Duodenal mucosa (tissue), 2 donors: Measurements from ENCODE around the gene PYGB.
"Not testable (repeated sequence)": the region's sequence is repeated elsewhere in the genome, so short reads cannot be mapped to it uniquely, and the experiment has no call there.

Experiments
- H3K27ac ChIP-seq: one replicate; pipeline ENCODE4 v1.7.0; 2013; ENCODE audit warnings: low read depth, low read length
- H3K27me3 ChIP-seq, 2 donors: one replicate each; pipeline ENCODE4 v1.7.0; 2013; ENCODE audit warnings: low read length in 2 of 2, control low read depth in 1 of 2; ENCODE audit not compliant: insufficient read depth in 2 of 2, control insufficient read depth in 1 of 2
- H3K36me3 ChIP-seq, 2 donors: one replicate each; pipeline ENCODE4 v1.7.0; 2013; ENCODE audit warnings: low read length in 2 of 2, control low read depth in 1 of 2; ENCODE audit not compliant: insufficient read depth in 2 of 2, control insufficient read depth in 1 of 2
- H3K4me1 ChIP-seq, 2 donors: one replicate each; pipeline ENCODE4 v1.7.0; 2013; ENCODE audit warnings: low read length in 2 of 2, control low read depth in 1 of 2; ENCODE audit not compliant: insufficient read depth in 2 of 2, control insufficient read depth in 1 of 2
- H3K4me3 ChIP-seq, 2 donors: one replicate each; pipeline ENCODE4 v1.7.0; 2013; ENCODE audit warnings: low read length in 2 of 2, low read depth in 1 of 2
- H3K9ac ChIP-seq, 2 donors: one replicate each; pipeline ENCODE4 v1.7.0; 2013; ENCODE audit warnings: low read length in 2 of 2, low read depth in 1 of 2
- H3K9me3 ChIP-seq, 2 donors: one replicate each; pipeline ENCODE4 v1.7.0; 2013; ENCODE audit warnings: low read length in 2 of 2, control low read depth in 1 of 2; ENCODE audit not compliant: control insufficient read depth in 1 of 2

The PYGB gene

DNA sequence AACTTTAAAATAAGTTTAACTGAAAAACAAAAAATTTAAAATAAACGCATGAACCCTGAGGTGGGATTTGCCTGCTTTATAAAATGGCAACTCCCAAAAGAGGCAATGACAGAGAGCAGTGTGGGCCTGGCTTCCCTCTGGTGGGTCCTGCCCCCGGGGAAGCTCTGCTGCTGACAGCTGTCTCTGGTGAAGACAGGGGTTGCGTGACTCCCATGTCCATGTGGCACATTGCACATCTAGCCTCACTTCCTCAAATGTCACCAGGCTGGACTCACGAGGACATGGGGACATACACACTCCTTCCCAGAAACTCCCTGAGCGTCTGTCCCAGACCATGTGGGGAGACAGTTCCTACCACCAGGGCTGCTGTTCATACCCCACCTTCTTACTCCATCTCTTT is 76.5 kb downstream of the PYGB start:
- Histone ChIP-seq H3K36me3 (peaks cover 0 to 14% of the 10 kb centered on the region in 2 donors), H3K9ac (no peak overlapping the region), H3K9me3 (no peaks in the 10 kb centered on the region), H3K4me3 (no peak overlapping the region), H3K4me1 (peaks cover 28 to 35% of the 10 kb centered on the region in 2 donors), H3K27me3 (no peaks in the 10 kb centered on the region), H3K27ac (no peak overlapping the region)

DNA sequence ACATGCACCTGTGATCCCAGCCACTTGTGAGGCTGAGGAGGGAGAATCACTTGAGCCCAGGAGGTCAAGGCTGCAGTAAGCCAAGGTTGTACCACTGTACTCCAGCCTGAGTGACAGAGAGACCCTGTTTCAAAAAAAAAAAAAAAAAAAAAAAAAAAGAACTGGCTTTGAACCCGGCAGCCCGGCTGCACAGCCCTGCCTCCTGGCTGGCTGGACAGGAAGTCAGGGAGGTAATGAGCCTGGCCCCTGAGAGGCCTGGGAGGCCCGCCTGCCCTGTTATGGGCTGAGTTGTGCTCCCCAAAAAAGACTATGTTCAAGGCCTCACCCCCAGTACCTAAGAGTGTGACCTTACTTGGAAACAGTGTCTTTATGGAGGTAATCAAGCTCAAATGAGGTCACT is 77.2 kb downstream of the PYGB start:
- no peak overlapping the region for H3K9ac ChIP-seq
- H3K27me3 ChIP-seq, result no peaks in the 10 kb centered on the region
- no peak overlapping the region for H3K27ac ChIP-seq

DNA sequence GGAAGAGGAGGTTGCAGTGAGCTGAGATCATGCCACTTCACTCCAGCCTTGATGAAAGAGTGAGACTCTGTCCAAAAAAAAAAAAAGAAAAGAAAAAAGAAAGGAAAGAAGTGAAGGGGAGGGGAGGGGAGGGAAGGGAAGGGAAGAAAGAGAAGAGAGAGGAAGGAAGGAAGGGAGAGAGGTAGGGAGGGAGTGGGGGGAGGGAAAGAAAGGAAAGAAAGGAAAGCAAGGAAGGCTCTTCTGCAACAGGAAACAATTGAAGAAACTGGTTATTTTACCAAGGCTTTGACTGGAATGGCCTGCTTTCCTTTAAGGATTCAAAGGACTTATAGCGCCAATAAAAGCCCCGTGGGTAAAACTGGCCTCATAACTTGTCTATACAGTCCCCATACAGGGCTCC is 78.1 kb downstream of the PYGB start:
- Histone ChIP-seq H3K27me3 (no peaks in the 10 kb centered on the region), H3K4me1 (peaks cover 20 to 24% of the 10 kb centered on the region in 2 donors), H3K9ac (no peak overlapping the region), H3K27ac (no peak overlapping the region), H3K36me3 (peaks cover 0 to 8% of the 10 kb centered on the region in 2 donors), H3K4me3 (no peak overlapping the region), H3K9me3 (no peaks in the 10 kb centered on the region)

More for the DNA sequence above, 77.2 kb downstream of the PYGB start:
- Histone ChIP-seq H3K36me3 (peaks cover 0 to 12% of the 10 kb centered on the region in 2 donors), H3K4me3 (no peak overlapping the region), H3K4me1 (peaks cover 22 to 28% of the 10 kb centered on the region in 2 donors), H3K9me3 (no peaks in the 10 kb centered on the region)

DNA sequence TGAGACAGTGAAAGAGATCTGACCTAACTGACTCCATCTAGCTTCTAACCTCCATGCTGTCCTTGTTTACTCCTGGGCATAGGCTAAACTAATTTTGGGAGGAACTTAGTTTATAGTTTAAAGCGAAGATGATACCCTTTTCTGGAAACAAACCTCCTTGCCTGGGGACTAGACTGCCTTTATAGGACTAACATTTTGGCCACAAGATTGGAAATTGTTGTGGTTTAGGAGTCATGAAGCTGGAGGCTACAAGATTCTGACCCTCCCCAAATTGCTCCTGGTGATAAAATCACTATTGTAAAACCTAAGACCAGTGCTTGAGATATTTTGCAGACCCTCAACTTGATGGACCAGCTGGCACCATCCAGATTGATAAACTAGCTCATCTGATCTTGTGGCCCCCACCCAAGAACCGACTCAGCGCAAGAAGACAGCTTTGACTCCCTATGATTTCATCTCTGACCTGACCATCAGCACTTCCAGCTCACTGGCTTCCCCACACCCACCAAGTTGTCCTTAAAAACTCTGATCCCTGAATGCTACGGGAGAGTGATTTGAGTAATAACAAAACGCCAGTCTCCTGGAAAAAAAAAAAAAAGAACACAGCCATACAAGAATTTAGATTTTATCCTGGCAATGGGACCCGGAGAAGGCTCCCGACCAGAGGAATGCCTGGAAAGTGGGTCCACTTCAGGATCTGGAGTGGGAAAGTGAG is 79.8 kb downstream of the PYGB start:
- Histone ChIP-seq H3K27me3 (no peaks in the 10 kb centered on the region), H3K9ac (no peak overlapping the region), H3K27ac (no peak overlapping the region), H3K4me3 (no peak overlapping the region), H3K36me3 (peaks cover 0 to 4% of the 10 kb centered on the region in 2 donors), H3K9me3 (no peaks in the 10 kb centered on the region), H3K4me1 (peaks cover 15 to 17% of the 10 kb centered on the region in 2 donors)

DNA sequence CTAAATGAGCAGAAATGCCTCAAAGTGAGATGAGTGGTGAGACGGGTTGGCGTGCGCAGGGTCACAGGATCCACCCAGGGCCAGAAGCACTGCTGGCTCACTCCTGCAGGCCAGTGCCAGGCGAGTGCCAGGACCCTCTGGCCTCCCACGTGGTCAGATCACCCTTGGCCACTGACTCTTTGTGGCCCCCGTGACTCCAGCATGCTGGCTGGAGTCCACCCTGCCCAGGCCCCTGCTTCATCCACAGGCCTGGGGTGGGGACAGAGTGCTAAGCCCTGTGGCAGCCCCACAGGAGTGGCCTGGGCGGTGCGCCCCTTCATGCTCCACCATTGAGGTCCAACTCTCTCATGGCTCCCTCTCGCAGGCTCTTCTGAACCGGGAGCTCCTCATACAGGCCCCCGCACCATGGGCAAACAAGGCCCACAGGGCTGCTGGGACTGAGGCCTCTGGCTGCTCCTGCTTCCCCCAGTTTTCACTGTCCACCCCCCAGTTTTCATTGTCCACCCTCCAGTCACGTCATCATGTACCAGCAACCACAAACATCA is 81.1 kb downstream of the PYGB start:
- Histone ChIP-seq H3K36me3 (no peaks in the 10 kb centered on the region), H3K9ac (no peak overlapping the region), H3K27ac (no peak overlapping the region), H3K4me1 (peaks cover 2 to 6% of the 10 kb centered on the region in 2 donors), H3K9me3 (no peaks in the 10 kb centered on the region), H3K27me3 (no peaks in the 10 kb centered on the region), H3K4me3 (no peak overlapping the region)

DNA sequence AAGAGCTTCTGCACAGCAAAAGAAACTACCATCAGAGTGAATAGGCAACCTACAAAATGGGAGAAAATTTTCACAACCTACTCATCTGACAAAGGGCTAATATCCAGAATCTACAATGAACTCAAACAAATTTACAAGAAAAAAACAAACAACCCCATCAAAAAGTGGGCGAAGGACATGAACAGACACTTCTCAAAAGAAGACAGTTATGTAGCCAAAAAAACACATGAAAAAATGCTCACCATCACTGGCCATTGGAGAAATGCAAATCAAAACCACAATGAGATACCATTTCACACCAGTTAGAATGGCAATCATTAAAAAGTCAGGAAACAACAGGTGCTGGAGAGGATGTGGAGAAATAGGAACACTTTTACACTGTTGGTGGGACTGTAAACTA is 87.1 kb downstream of the PYGB start:
- H3K27ac ChIP-seq, H3K4me3 ChIP-seq, H3K9me3 ChIP-seq: not testable (repeated sequence)

DNA sequence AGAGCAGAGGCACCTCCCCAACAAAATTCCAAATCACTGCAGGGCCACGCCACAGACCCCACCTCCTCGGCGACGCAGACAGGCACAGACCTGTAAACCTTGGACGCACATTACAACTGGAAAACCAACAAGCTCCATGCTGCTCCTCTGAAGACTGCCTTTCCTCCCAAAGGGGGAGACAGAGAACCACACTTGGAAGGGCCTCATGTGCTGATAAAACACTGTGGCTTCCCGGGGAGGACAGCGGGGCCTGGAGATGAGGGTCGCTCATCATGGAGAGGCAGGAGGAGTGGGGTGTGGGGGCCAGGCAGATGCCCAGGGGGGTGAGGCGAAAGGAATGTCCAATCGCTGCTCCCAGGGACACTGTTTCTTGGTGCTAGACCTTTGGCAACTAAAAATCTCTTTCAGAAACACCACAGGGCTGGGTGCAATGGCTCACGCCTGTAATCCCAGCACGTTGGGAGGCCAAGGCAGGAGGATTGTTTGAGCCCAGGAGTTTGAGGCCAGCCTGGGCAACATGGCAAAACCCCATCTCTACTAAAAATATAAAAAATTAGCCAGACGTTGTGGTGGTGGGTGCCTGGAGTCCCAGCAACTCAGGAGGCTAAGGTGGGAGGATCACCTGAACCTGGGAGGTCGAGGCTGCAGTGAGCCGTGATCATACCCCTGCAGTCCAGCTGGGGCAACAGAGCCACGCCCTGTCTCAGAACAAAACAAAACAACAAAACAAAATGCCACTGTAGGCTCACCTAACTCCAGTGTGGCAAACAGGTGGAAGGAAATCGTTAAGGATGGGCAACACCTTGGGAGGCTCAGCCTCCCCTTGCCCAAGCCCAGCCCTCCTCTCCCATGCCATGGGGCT is 88.9 kb downstream of the PYGB start:
- Histone ChIP-seq H3K9ac (no peak overlapping the region), H3K4me1 (peaks cover 16 to 43% of the 10 kb centered on the region in 2 donors), H3K36me3 (peaks cover 0 to 7% of the 10 kb centered on the region in 2 donors), H3K9me3 (no peaks in the 10 kb centered on the region), H3K27me3 (no peaks in the 10 kb centered on the region), H3K27ac (no peak overlapping the region), H3K4me3 (no peak overlapping the region)

More for the DNA sequence above, 87.1 kb downstream of the PYGB start:
- not testable (repeated sequence) for H3K9ac ChIP-seq, H3K27me3 ChIP-seq, H3K36me3 ChIP-seq
- peaks cover 6 to 27% of the 10 kb centered on the region in 2 donors for H3K4me1 ChIP-seq

DNA sequence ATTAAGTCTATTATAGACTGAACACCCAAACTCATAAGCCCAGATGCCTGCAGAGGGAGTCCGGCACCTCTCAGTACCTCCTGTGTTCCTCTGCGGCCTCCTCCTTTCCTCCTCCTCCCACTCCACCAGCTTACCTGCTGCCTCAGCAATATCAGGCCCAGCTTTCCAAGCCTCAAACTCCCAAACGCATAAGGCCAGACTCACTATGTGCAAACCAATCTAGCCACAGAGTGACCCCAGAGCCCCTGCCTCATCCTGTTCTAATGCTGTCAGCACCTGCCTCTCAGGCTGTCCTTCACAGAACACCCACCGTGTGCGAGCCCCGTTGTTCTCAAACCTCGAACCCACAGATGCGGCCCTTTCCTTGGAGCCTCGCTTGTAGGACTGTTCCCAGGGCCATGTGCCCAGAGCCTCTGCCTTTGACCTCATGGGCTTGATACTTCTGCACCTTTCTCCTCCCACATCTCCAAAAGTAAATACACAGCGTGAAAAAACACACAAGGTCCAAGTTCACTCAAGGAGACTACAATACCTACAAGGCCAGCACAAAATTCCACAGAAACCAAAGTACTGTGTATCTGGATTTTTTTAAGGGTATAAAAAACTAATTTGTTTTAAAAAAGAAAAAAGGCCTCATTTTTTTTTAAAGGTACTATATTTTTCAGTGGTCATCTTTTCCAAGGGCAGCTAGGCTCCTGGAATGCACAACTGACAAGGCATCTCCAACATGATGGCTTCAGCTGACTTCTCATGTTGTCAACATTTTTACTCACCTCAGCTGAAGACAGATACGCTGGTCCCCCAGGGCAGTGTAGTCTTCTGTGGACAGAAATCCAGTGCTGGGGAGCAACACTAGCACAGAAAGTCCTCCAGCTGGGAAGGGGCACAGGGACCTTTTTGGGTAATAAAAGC is 90.5 kb downstream of the PYGB start:
- Histone ChIP-seq H3K36me3 (peaks cover 0 to 7% of the 10 kb centered on the region in 2 donors), H3K9me3 (no peaks in the 10 kb centered on the region), H3K4me3 (no peak overlapping the region), H3K9ac (no peak overlapping the region), H3K27ac (no peak overlapping the region), H3K27me3 (no peaks in the 10 kb centered on the region), H3K4me1 (peaks cover 16 to 47% of the 10 kb centered on the region in 2 donors)

DNA sequence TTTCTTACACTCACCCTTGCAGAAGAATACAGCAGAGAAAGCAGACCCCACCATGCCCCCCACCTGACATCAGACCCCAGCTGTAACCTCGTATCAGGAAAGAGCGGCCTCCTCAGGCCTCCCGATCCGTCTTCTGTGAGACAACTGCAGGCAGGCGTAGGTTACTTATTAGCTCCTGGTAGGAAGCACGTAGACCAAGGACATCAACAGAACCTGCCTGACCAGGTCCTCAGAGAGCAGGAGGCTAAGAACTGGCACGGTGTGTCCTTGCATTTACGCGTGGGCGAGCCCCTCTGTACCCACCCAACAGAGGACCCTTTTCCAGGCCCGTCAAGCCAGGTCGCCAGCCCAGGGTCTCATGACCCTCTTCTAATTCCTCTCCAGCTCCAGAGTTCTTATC is 91.7 kb downstream of the PYGB start:
- Histone ChIP-seq H3K36me3 (peaks cover 0 to 7% of the 10 kb centered on the region in 2 donors), H3K27ac (no peak overlapping the region), H3K27me3 (no peaks in the 10 kb centered on the region), H3K4me3 (peak overlapping the region in 1 of 2 donors; percentile 39), H3K4me1 (peaks cover 16 to 47% of the 10 kb centered on the region in 2 donors), H3K9me3 (no peaks in the 10 kb centered on the region), H3K9ac (no peak overlapping the region)
